HL-60 (cell line): ENCODE measurements around the gene MERTK.

ENCODE experiments used
- DNase-seq, 2 experiments: peaks; one replicate each; pipeline ENCODE4 v3.0.0-alpha.2; 2010 to 2020; ENCODE audit warnings: low read depth in 1 of 2, low spot score in 1 of 2
- H3K27ac ChIP-seq: fragments of 250-450 bp; sonication (Bioruptor Pico); replicated peaks from 2 replicates; pipeline ENCODE4 v1.5.1; 2020; ENCODE audit warnings: mild to moderate bottlenecking, moderate library complexity
- H3K27me3 ChIP-seq: fragments of 250-450 bp; sonication (Bioruptor Pico); 2 replicates; pipeline ENCODE4 v1.5.1; 2021; ENCODE audit warnings: mild to moderate bottlenecking, moderate library complexity; ENCODE audit not compliant: insufficient read depth, poor library complexity, severe bottlenecking
- H3K4me3 ChIP-seq: replicated peaks from 2 replicates; pipeline ENCODE4 v1.5.1; 2011; ENCODE audit warnings: mild to moderate bottlenecking, control low read depth, low read length; ENCODE audit not compliant: insufficient read depth
- GABPA ChIP-seq: IDR thresholded peaks from 2 replicates; pipeline ENCODE4 v1.6.1; 2012; ENCODE audit warnings: low read depth
- POLR2AphosphoS5 ChIP-seq: IDR thresholded peaks from 2 replicates; pipeline ENCODE4 v1.6.1; 2012; ENCODE audit warnings: low read depth
- SPI1 ChIP-seq: IDR thresholded peaks from 2 replicates; pipeline ENCODE4 v1.6.1; 2012; ENCODE audit warnings: low read depth, mild to moderate bottlenecking, borderline replicate concordance
- TF ChIP-seq, protein P1 (sequence below): IDR thresholded peaks from 2 replicates; pipeline ENCODE4 v1.6.1; 2012; ENCODE audit warnings: low read depth; ENCODE audit not compliant: insufficient replicate concordance
- TF ChIP-seq, protein P2 (sequence below): IDR thresholded peaks from one replicate; pipeline ENCODE4 v1.5.1; 2011; ENCODE audit warnings: low read length, control low read depth, inconsistent platforms; ENCODE audit not compliant: insufficient read depth

MERTK gene

DNA sequence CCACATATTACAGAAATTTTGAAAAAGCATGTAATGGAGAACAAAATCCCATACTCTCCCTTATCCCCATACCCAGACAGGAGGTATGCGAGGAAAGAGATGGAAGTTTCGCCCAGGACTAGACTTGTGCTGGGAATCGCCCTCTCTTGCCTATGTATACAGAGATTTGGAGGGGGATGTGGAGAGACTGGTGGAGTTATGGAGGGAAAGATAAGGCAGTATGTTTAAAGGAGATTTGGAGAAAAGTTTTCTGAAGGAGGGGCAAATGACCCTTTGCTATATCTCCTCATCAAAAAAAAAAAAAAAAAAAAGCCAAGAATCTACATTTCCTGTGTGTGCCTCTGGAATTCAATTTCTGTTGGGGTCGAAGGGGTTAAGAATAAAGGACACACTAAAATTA lies 75.3 kb downstream of the MERTK start:
- Histone ChIP-seq H3K27me3 (no peaks in the 10 kb centered on the region), H3K4me3 (no peak overlapping the region), H3K27ac (no peak overlapping the region)
- TF ChIP-seq SPI1 (no peak), POLR2AphosphoS5 (no peak), GABPA (no peak)
- TF ChIP-seq, protein P1, sequence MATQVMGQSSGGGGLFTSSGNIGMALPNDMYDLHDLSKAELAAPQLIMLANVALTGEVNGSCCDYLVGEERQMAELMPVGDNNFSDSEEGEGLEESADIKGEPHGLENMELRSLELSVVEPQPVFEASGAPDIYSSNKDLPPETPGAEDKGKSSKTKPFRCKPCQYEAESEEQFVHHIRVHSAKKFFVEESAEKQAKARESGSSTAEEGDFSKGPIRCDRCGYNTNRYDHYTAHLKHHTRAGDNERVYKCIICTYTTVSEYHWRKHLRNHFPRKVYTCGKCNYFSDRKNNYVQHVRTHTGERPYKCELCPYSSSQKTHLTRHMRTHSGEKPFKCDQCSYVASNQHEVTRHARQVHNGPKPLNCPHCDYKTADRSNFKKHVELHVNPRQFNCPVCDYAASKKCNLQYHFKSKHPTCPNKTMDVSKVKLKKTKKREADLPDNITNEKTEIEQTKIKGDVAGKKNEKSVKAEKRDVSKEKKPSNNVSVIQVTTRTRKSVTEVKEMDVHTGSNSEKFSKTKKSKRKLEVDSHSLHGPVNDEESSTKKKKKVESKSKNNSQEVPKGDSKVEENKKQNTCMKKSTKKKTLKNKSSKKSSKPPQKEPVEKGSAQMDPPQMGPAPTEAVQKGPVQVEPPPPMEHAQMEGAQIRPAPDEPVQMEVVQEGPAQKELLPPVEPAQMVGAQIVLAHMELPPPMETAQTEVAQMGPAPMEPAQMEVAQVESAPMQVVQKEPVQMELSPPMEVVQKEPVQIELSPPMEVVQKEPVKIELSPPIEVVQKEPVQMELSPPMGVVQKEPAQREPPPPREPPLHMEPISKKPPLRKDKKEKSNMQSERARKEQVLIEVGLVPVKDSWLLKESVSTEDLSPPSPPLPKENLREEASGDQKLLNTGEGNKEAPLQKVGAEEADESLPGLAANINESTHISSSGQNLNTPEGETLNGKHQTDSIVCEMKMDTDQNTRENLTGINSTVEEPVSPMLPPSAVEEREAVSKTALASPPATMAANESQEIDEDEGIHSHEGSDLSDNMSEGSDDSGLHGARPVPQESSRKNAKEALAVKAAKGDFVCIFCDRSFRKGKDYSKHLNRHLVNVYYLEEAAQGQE = no peak
- TF ChIP-seq, protein P2, sequence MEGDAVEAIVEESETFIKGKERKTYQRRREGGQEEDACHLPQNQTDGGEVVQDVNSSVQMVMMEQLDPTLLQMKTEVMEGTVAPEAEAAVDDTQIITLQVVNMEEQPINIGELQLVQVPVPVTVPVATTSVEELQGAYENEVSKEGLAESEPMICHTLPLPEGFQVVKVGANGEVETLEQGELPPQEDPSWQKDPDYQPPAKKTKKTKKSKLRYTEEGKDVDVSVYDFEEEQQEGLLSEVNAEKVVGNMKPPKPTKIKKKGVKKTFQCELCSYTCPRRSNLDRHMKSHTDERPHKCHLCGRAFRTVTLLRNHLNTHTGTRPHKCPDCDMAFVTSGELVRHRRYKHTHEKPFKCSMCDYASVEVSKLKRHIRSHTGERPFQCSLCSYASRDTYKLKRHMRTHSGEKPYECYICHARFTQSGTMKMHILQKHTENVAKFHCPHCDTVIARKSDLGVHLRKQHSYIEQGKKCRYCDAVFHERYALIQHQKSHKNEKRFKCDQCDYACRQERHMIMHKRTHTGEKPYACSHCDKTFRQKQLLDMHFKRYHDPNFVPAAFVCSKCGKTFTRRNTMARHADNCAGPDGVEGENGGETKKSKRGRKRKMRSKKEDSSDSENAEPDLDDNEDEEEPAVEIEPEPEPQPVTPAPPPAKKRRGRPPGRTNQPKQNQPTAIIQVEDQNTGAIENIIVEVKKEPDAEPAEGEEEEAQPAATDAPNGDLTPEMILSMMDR = no peak
- no peak for DNase-seq

DNA sequence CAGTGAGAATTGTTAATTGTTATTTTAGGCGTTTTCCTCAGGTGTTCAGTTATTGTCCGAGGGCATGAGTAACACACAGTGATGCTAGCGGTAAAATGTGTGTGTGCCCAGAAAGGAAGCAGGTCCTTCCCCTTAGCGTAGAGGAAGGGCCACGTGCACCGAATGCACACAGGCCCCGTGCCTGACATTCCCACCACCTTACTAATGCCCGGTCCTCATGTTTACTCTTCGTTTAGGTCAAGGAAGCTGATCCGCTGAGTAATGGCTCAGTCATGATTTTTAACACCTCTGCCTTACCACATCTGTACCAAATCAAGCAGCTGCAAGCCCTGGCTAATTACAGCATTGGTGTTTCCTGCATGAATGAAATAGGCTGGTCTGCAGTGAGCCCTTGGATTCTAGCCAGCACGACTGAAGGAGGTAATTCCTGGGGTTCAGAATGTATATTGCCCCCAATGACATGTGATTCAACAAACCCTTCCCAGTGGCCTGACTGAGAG lies 76.7 kb downstream of the MERTK start:
- TF ChIP-seq SPI1 (no peak), POLR2AphosphoS5 (no peak), GABPA (no peak)
- TF ChIP-seq, protein P1 = no peak
- TF ChIP-seq, protein P2 = no peak
- DNase-seq = no peak
- Histone ChIP-seq H3K27me3 (no peaks in the 10 kb centered on the region), H3K4me3 (no peak overlapping the region), H3K27ac (no peak overlapping the region)

DNA sequence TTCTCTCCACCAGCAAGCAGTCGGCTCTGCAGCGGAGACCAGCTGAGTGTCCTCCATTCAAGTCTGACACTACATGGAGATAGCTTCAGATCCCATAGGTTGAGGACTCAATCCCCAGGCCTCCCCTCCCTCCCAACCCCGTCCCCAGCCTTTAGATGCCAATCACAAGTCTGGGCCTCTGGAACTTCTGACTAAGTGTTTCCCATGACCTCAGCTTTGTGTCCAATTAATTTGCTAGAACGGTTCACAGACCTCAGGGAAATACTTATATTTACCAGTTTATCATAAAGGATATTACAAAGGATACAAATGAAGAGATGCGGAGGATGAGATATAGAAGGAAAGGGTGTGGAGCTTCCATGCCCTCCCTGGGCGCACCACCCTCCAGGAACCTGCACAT lies 77.4 kb downstream of the MERTK start:
- H3K27ac ChIP-seq = no peak overlapping the region
- DNase-seq = no peak
- no peak overlapping the region for H3K4me3 ChIP-seq
- H3K27me3 ChIP-seq = no peaks in the 10 kb centered on the region
- TF ChIP-seq GABPA (no peak), SPI1 (no peak), POLR2AphosphoS5 (no peak)
- TF ChIP-seq, protein P2 = no peak
- TF ChIP-seq, protein P1 = no peak
